NCI-H1436 treated with DMSO at 0.1 percent for 48 hours (cell line): ENCODE measurements around the gene FRAT2.

Experiments
- DNase-seq: peaks from one replicate; lab custom pipeline; 2025; lab: John Stamatoyannopoulos, UW

Gene FRAT2

DNA sequence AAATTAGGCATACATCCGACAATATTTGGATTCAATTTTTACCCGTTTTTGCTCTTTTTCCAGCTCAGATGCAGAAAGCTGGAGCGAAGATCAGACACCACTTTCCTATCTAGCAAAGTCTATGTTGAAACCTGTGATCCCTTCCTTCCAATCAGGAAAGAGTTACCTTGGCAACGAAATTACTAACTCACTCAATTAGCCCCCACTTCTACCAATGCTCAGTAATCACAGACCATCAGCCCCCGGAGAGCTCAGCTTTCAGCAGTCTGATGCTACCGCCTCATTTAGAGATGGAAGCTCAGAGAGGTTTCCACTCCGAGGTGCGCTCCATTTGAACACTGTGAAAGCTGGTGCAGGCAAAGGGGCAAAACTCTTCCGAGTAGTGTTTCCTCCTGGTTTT, 8.8 kb downstream of the FRAT2 start:
- peak; percentile 86 for DNase-seq

DNA sequence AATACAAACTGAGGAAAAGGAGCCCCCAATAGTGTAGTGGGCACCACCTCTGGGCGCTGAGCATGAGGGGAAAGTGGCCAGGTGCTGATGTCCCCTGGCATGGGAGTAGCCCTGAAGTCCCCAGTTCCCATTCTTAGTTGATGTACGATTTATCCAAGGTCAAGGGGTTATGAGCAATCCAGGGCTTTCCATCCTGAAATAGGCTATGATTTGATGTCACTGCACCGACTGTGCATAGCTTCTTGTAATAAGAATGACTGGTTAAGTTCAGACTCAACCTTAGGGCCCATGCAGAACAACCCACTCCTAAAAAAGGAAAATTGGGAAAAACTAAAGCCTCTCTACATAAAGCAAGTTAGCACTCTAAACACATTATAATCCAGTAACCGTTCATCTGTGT, 11.0 kb downstream of the FRAT2 start:
- no peak for DNase-seq

DNA sequence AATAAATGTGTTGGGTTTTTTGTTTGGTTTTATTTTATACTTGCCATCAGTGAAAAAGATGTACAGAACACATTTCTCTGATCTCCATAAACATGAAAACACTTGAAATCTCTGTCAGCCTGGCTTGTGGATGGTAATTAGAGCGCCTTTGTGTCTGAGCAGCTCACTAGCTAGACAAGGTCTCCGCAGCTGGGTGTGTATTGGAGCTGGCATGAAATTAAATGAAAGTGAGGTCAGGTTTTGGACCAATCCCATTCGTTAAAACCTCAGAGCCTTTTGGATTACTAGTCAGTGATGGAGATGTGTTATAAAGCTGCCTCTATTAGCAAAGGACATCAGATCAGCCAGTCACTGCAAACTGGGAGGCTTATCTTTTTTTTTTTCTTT, 12.7 kb downstream of the FRAT2 start:
- peak; percentile 36 for DNase-seq

DNA sequence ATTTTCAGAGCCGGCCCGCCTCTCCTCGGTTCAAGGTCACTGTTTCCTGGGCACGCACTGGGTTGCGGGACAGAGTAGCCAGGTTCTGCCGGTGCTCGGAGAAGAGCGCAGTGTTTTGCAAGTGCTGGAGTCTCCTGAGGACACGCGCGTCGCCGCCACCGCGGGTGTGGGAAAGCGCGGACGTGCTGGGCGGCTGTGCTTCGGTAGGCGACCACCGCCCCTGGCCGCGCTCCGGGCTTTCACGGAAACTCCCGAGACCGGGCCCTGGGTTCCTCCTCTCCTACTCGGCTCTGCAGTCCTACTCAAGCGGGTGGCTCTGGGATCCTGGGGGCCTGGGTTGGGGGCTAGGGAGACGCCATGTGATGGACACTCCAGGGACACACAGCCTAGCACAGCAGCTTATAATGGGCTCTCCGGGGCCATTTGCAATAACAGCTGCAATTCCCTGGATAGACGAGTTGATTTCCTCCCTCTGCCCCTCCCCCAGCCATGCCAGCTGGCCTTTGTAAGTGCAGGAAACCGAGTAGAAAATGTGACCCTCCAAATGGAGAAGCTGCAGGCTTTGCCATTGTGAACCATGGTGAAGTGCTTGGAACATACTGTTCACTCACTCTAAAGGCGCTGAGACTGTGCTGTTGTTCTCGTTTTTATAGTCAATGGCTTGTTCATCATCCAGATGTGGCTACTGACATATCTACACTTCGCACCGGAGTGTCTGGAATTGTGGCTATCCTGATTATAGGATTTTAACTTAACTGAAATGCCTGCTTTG, 13.3 kb downstream of the FRAT2 start:
- no peak for DNase-seq

DNA sequence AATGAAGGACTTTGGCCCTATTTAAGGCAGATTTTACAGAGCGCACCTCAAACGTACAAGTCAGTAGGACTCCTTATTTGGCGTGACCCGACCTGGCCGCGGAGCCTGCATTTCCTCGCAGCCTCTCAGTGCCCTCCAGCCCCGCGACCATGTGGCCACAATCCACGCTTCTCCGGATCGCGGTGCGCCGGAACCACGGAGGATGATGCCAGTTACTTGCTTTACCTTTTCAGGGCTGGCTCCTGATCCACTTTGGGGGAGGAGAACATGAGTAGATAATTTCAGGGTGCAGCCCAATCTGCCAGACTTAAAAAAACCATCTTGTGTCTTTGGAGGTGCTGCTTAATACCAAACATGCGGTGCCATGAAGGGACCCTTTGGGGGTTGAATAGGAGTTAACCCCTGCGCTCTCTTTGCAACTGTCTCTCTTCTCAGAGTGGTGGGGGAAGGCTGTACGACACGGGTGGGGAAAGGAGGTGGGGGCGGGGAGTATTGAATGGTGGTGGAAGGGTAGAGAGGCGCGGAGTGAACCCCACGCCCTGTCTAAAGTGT, 14.0 kb downstream of the FRAT2 start:
- no peak for DNase-seq

DNA sequence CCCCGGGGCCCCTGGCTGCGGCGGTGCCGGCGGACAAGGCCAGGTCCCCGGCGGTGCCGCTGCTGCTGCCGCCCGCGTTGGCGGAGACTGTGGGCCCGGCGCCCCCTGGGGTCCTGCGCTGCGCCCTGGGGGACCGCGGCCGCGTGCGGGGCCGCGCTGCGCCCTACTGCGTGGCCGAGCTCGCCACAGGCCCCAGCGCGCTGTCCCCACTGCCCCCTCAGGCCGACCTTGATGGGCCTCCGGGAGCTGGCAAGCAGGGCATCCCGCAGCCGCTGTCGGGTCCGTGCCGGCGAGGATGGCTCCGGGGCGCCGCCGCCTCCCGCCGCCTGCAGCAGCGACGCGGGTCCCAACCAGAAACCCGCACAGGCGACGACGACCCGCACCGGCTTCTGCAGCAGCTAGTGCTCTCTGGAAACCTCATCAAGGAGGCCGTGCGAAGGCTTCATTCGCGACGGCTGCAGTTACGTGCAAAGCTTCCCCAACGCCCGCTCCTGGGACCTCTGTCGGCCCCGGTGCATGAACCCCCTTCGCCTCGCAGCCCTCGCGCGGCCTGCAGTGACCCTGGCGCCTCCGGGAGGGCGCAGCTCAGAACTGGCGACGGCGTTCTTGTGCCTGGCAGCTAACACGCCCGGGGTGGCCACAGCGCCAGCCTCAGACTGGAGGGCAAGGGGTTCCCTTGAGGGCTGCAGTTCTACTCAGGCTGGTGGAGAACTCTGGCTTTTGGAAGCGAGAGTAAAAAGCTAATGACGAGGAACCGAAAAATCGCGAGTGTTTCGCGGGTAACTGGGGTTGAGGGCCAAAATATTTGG, 14.7 kb downstream of the FRAT2 start:
- DNase-seq = no peak

DNA sequence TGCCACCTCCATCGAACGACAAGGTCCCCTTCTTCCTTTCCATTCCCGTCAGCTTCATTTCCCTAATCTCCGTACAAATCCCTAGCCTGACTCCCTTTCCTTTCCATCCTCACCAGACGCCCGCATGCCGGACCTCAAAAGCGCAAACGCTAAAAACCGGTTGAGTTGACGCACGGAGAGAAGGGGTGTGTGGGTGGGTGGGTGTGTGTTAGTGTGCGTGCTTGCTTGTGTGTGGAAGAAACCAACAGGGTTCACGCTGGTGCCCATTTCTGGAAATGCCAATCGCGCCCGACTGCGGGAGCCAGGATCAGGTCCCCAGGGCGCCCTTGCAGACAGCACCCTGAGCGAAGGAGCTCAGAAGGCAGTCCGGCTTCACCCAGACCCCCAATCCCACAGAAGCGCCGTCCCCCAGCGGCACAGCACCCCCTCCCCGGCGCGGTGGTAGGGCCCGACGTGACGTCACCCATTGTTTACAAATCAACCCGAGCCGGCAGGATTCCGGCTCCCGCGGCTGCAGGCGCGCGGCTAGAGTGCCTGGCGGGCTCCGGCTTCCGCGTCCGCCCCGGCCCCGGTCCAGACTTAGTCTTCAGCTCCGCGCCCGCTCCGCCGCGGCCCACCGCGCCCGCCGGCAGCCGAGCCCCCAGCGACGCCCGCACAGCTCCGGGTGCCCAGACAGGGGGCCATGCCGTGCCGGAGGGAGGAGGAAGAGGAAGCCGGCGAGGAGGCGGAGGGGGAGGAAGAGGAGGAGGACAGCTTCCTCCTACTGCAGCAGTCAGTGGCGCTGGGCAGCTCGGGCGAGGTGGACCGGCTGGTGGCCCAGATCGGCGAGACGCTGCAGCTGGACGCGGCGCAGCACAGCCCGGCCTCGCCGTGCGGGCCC, 15.5 kb downstream of the FRAT2 start, which contains the start of gene FRAT1:
TSS of gene FRAT1 (plus strand) at position 500 of the 880 bp plus-strand sequence. CDS start at position 683, 183 bp downstream.
- DNase-seq = peak; percentile 27

DNA sequence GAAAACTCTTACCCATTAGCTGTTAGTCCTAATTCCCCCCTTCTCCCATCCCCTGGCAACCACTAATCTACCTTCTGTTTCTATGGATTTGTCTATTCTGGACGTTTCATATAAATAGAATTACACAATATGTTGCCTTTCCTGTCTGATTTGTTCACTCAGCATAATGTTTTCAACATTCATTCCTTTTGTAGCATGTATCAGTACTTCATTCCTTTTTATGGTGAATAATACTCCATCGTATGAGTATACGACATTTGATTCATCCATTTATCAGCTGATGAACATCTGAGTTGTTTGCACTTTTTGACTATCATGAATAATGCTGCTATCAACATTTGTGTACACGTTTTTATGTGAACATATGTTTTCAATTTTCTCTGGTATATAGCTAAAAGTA, 19.9 kb downstream of the FRAT2 start:
- no peak for DNase-seq

DNA sequence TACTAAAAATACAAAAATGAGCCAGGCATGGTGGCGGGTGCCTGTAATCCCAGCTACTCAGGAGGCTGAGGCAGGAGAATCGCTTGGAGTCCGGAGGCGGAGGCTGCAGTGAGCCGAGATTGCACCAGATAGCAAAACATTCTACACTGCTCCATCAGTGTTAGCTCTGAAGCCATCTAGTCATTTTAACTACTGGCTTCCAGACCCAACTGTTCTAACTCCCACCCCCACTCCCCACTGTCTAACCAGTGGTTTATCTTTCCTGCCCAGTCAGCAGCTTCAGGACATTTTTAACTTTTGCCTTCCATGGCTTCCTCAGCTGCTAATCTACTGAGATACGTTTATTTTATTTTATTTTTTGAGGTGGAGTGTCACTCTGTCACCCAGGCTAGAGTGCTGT, 21.6 kb downstream of the FRAT2 start:
- DNase-seq = no peak

DNA sequence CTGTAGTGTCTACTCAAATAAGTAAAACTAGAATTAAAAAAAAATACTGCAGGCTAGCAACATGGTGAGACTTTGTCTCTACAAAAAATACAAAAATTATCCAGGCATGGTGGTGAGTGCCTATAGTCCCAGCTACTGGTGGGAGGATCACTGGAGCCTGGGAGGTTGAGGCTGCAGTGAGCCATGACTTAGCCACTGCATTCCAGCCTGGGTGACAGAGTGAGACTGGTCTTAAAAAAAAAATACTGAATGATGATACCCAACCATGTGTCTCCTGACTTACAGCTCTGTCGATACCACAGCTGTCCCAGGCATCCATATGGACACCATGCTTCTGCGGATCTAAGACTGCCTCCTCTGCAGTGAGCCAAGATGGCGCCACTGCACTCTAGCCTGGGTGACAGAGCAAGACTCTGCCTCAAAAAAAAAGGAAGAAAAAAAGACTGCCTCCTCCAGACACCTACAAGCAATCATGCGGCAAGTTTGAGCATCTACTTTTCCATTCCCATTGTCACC, 23.4 kb downstream of the FRAT2 start:
- DNase-seq = no peak

DNA sequence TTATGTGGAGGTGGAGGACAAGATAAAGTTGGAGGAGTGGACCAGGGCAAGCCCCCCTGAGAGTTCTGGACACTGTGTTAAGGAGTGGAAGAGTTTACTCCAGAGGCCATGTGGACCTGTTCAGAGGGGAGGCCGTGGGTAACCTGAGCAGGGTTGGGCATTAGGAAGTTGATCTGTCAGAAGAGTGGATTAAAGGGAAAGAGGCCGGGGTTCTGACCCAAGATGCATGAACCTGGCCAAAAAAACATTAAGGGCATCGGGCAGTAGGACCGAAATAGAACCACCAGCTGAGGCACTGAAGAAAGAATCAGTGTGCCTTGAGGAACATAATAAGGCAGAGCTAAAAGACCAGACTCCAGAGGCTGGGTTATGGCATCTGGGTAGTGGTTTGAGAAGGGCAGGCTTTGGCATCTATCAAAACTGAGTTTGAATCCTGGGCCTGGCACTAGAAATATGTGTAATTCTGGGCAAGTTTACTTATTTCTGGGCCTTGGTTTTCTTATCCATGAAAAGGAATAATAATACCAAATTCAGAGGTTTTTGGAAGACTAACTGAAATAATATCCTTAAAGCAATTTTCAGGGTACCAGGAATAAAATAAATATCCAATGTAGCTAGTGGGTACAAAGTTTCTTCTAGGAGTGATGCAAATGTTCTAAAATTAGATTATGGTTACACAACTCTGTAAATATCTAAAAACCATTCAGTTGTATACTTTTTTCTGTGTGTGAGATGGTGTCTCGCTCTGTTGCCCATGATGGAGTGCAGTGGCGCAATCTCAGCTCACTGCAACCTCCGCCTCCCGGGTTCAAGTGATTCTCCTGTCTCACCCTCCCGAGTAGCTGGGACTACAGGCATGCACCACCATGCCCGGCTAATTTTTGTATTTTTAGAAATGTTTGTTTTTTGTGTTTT, 26.4 kb downstream of the FRAT2 start:
- no peak for DNase-seq

DNA sequence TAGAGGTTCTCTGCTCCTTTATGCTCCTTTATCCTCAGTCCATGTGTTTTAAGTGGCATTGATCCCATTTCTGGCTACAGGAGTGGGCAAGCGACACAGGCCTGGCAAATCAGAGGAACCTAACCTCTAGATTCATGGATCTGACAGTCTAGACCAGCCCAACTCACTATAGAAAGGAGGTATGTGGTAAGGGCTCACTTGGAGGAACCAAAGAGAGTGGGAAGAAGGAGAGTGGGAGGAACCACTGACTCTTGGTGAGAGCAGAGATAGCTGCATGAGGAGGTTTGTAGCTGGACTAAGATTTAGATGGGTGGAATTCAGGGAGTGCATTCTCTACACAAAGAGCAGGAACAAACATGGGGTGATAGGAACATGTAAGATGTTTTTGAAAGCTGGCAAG, 27.1 kb downstream of the FRAT2 start:
- DNase-seq = no peak

DNA sequence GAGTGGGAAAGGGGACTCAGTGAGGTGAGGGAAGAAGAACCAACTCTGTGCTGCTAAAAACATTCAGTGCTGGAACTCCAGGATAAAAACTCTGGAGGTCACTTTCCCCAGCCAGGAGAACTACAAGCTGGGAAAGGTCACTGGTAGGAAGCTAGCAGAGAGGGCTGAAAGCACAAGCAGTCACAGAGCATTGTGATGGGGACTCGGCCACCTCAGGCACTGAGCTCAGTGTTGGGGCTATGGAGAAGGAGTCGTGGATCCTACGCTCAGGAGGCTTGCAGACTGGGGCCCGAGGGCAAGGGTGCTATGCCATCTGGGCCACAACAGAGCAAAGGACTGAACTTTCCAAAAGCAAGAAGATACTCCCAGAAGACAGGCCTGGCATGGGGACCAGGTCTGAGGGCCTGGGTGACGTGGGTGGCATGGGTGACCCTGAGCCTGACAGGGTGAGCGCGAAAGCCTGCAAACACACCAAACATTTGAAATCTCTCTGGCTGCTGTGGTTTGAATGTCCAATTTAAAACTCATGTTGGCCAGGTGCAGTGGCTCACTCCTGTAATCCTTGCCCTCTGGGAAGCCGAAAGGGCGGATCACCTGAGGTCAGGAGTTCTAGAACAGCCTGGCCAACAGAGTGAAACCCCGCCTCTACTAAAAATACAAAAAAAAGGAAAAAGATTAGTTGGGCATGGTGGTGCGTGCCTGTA, 32.3 kb downstream of the FRAT2 start:
- no peak for DNase-seq

DNA sequence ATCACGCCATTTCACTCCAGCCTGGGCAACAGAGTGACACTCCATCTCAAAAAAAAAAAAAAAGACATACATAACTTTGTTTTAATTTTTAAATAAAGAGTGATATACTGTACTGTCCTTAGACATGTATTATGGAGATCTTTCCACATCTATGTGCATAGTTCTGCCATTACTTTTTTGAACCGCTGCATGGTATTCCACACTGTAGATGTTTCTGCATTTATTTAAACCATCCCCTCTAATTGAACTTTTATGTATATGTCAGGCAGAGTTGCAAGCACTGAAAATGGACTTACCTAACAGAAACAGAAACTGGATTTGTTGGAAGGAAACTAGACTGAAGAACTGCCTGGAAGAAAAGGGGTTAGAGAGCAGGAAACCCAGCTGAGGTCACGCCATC, 33.5 kb downstream of the FRAT2 start:
- DNase-seq = no peak

DNA sequence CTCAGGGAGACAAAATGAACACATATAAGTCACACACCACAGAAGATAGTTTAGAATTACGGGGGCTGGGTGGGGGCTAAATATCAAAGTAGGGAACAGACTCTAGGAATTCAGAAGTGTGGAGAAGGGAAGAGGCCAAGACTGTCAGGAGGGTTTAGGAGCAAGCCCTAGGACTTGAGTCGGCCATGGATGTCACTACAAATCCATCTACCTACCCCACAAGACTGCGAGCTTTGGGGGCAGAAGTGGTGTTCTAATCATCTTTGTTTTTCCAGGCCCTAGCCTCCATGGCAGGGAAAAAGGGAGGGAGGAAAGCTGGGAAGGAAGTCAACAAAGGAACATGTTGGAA, 36.3 kb downstream of the FRAT2 start:
- DNase-seq = no peak

DNA sequence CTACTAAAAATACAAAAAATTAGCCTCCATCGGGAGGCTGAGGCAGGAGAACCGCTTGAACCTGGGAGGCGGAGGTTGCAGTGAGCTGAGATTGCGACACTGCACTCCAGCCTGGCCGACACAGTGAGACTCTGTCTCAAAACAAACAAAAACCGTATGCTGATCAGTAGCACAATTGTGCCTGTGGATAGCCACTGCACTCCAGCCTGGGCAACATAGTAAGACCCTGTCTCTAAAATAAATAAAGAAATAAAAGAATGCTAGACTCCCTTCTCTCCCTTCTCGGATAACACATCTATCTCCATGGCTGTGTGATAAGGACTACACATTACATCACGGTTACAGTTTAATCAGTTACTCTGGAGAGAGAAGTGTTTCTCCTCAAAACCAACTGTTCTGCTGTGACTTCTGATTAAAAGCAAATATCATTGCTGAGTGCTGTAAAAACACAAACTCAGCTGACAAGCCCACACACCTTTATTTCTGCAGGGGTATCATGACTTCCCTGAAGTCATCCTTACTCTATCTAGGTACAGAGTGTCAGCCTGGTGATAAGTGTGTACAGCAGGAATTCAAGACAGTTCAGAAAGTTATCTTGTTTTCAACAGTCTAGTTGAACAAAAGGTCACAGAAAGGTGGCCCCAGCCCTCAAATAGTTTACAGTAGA, 36.8 kb downstream of the FRAT2 start:
- no peak for DNase-seq

DNA sequence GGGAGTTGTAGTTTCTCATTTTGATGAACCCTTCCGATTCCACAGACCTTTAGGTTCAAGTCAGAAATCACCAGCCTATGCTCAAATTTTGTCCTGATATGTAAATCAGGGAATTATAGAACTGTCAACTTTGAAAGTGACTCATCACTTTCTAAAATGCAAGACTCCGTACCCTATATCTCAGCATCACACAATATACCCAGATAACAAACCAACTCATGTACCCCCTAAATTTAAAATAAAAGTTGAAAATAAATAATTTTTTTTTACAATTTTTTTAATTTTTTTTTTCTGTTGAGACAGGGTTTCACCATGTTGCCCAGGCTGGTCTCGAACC, 41.7 kb downstream of the FRAT2 start:
- DNase-seq = no peak

DNA sequence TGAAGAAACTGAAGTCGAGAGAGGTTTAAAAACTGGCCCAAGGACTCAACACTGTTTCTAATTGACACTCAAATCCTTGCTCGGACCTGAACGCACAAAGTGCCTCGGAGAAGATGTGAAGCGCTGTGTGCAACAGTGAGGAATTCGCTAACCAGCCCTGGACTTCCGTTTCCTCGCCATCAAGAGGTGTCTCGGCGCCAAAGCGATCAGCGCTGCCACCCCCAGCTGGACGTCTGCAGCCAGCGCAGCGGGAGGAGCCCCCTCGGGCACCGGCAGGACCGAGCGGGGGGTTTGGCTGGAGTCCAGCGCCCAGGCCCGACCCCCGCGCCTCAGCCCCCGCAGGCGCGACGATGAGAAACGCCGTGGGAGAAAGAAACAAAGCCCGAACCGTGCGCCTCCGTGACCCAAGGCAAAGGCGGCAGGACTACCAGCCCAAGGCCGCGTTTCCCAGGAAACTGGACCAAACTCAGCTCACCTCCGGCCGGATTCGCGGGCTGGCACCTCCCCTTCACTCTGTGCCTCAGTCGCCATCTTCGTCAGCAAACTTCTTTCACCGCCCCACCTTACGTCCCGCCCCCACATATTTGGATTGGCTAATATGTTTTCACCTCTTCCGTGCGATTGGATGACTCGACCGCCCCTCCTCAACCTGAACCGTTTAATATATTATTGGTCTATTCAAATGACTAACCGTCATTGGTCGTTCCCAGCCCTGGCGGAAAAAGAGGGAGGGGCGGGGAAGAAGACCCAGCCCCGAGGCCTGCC, 42.2 kb downstream of the FRAT2 start, which contains the start of gene ARHGAP19:
TSS of gene ARHGAP19 (minus strand) at position 541 of the 765 bp plus-strand sequence. CDS start at position 531, 10 bp downstream.
- peak; percentile 96 for DNase-seq
